ENCODE results near the gene ZNF138. TPM values are rescaled to one million over a fixed set of nuclear protein-coding genes. Genes with fewer than 3 reads are reported as not detected.
"Not testable (repeated sequence)": the region's sequence is repeated elsewhere in the genome, so short reads cannot be mapped to it uniquely, and the experiment has no call there.

The ZNF138 gene
- total RNA-seq, 1 donor from 2014 or later, result 5.7 TPM

DNA sequence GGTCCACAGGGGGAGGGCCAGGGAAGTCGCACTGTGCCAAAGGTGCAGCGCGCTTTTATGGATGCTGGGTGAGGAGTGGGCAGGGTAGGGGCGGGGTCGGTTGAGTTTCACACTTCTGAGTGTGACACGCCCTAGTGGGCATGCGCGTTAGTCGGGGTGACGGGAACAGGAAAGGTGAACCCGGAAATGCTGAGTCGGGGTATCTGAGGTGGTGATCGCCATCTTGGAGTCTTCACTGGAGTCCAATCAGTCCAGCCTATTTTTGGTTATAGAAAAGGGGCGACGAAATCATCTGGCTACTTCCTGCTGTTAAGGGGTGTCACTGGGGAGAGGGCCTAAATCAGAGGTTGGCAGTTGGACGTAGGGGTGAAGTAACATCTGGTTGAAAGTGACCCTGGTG lies 40.8 kb downstream of the ZNF138 start:
- Histone ChIP-seq H3K27me3 (ENCODE audit: control insufficient read depth in 3 of 3, insufficient read depth in 3 of 3, low read length in 3 of 3) (no peaks in the 10 kb centered on the region), H3K4me1 (ENCODE audit: control insufficient read depth in 3 of 3, insufficient read depth in 3 of 3, low read length in 3 of 3) (no peaks in the 10 kb centered on the region), H3K9me3 (ENCODE audit: control insufficient read depth in 3 of 3, low read length in 3 of 3) (no peaks in the 10 kb centered on the region), H3K36me3 (ENCODE audit: control insufficient read depth in 3 of 3, insufficient read depth in 3 of 3, low read length in 3 of 3) (peaks cover 0 to 4% (median 0%) of the 10 kb centered on the region in 3 donors), H3K27ac (ENCODE audit: low read depth, low read length) (no peak overlapping the region), H3K9ac (ENCODE audit: low read depth in 1 of 3, low read length in 3 of 3) (no peak overlapping the region), H3K4me3 (ENCODE audit: low read length in 3 of 3) (peak overlapping the region in 1 of 3 donors; percentile 32)

- H3K4me1 ChIP-seq (ENCODE audit: control insufficient read depth in 3 of 3, insufficient read depth in 3 of 3, low read length in 3 of 3); H3K9ac ChIP-seq (ENCODE audit: low read depth in 1 of 3, low read length in 3 of 3); H3K4me3 ChIP-seq (ENCODE audit: low read length in 3 of 3); H3K27ac ChIP-seq (ENCODE audit: low read depth, low read length); H3K9me3 ChIP-seq (ENCODE audit: control insufficient read depth in 3 of 3, low read length in 3 of 3); H3K36me3 ChIP-seq (ENCODE audit: control insufficient read depth in 3 of 3, insufficient read depth in 3 of 3, low read length in 3 of 3); H3K27me3 ChIP-seq (ENCODE audit: control insufficient read depth in 3 of 3, insufficient read depth in 3 of 3, low read length in 3 of 3): not testable (repeated sequence)
Observed at GRCh38 chr7:64835856-64836255, 41.6 kb downstream of the ZNF138 start.

DNA sequence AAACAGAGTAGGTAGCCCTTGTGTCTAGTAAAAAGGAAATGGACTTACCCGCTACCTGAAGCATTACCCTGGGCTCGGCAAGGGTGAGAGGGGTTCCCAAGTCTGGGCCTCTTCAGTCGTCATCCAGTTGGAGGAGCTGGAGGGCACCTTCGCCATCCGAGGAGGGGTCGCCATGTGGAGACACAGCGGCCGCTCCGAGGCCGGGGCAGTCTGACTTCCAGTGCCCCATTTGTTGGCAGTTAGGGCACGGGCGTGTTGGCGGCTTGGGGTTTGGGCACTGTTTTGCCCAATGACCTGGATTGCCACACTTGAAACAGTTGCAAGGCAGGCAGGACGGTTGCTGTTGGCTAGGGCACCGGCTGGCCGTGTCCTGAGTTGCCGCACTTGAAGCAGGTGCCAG lies 43.8 kb downstream of the ZNF138 start:
- H3K27ac ChIP-seq (ENCODE audit: low read depth, low read length); H3K4me1 ChIP-seq (ENCODE audit: control insufficient read depth in 3 of 3, insufficient read depth in 3 of 3, low read length in 3 of 3); H3K36me3 ChIP-seq (ENCODE audit: control insufficient read depth in 3 of 3, insufficient read depth in 3 of 3, low read length in 3 of 3); H3K4me3 ChIP-seq (ENCODE audit: low read length in 3 of 3); H3K27me3 ChIP-seq (ENCODE audit: control insufficient read depth in 3 of 3, insufficient read depth in 3 of 3, low read length in 3 of 3); H3K9ac ChIP-seq (ENCODE audit: low read depth in 1 of 3, low read length in 3 of 3); H3K9me3 ChIP-seq (ENCODE audit: control insufficient read depth in 3 of 3, low read length in 3 of 3): not testable (repeated sequence)

DNA sequence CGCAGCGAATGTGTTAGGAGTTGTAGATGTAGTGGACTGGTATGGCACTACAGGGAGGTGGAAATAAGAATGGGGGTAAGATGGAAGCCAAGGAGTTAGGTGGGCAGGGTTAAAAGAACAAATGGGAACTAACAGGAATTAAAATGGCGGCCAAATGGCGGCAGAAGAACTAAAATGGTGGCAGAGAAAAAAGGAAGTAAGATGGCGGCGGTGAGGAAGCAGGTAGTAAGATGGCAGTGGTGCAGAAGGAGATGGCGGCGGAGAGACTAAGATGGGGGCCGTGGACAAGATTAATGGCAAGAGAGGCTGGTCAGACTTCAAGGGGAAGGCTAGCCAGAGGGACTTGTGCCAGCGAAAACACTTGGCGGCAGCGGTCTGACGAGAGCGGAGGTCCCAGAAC lies 44.5 kb downstream of the ZNF138 start:
- no peaks in the 10 kb centered on the region for H3K36me3 ChIP-seq (ENCODE audit: control insufficient read depth in 3 of 3, insufficient read depth in 3 of 3, low read length in 3 of 3)
- H3K4me1 ChIP-seq (ENCODE audit: control insufficient read depth in 3 of 3, insufficient read depth in 3 of 3, low read length in 3 of 3), result no peaks in the 10 kb centered on the region
- H3K4me3 ChIP-seq (ENCODE audit: low read length in 3 of 3), result no peak overlapping the region
- H3K9ac ChIP-seq (ENCODE audit: low read depth in 1 of 3, low read length in 3 of 3), result no peak overlapping the region
- H3K27ac ChIP-seq (ENCODE audit: low read depth, low read length), result no peak overlapping the region
- H3K9me3 ChIP-seq (ENCODE audit: control insufficient read depth in 3 of 3, low read length in 3 of 3), result no peaks in the 10 kb centered on the region
- H3K27me3 ChIP-seq (ENCODE audit: control insufficient read depth in 3 of 3, insufficient read depth in 3 of 3, low read length in 3 of 3), result no peaks in the 10 kb centered on the region

GRCh38 chr7:64839910-64840309 lies 45.7 kb downstream of the ZNF138 start:
- Histone ChIP-seq H3K9me3 (ENCODE audit: control insufficient read depth in 3 of 3, low read length in 3 of 3) (no peaks in the 10 kb centered on the region), H3K36me3 (ENCODE audit: control insufficient read depth in 3 of 3, insufficient read depth in 3 of 3, low read length in 3 of 3) (no peaks in the 10 kb centered on the region), H3K9ac (ENCODE audit: low read depth in 1 of 3, low read length in 3 of 3) (no peak overlapping the region), H3K4me1 (ENCODE audit: control insufficient read depth in 3 of 3, insufficient read depth in 3 of 3, low read length in 3 of 3) (no peaks in the 10 kb centered on the region), H3K27ac (ENCODE audit: low read depth, low read length) (no peak overlapping the region), H3K27me3 (ENCODE audit: control insufficient read depth in 3 of 3, insufficient read depth in 3 of 3, low read length in 3 of 3) (no peaks in the 10 kb centered on the region), H3K4me3 (ENCODE audit: low read length in 3 of 3) (no peak overlapping the region)

GRCh38 chr7:64849250-64849923 lies 55.2 kb downstream of the ZNF138 start:
- Histone ChIP-seq H3K27me3 (ENCODE audit: control insufficient read depth in 3 of 3, insufficient read depth in 3 of 3, low read length in 3 of 3) (no peaks in the 10 kb centered on the region), H3K27ac (ENCODE audit: low read depth, low read length) (peak overlapping the region; percentile 16), H3K9ac (ENCODE audit: low read depth in 1 of 3, low read length in 3 of 3) (no peak overlapping the region), H3K9me3 (ENCODE audit: control insufficient read depth in 3 of 3, low read length in 3 of 3) (no peaks in the 10 kb centered on the region), H3K4me3 (ENCODE audit: low read length in 3 of 3) (peak overlapping the region; percentile 15 to 34 (median 33)), H3K4me1 (ENCODE audit: control insufficient read depth in 3 of 3, insufficient read depth in 3 of 3, low read length in 3 of 3) (peaks cover 3 to 5% (median 4%) of the 10 kb centered on the region in 3 donors), H3K36me3 (ENCODE audit: control insufficient read depth in 3 of 3, insufficient read depth in 3 of 3, low read length in 3 of 3) (no peaks in the 10 kb centered on the region)

DNA sequence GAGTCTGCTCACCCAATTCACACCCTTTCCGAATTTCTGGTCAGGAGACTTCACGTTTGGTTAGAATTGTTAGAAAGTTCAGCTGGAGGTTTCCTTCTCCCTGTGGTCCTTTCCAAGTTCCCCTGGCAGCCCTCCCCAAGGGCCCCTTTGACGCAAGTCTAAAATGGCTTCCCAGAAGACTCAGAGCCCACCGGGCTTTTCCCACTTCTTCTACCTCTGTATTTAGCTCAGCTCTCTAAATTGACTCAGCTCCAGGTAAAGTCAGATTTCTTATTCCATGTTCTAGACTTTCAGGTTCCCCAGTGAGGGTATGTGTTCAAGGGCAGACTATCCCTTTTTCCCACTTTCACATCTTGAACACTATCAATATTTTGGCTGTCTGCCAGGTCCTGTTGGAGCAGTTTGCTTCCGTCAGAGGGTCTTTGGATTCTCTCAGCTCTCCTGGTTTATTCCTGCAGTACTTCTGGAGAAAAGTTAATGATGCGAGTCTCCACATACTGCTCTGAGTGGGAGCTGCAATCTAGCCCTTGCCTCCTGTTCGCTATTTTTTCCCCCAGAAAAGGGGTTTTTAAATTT lies 55.8 kb downstream of the ZNF138 start:
- H3K9me3 ChIP-seq (ENCODE audit: control insufficient read depth in 3 of 3, low read length in 3 of 3), result no peaks in the 10 kb centered on the region
- peak overlapping the region; percentile 16 for H3K27ac ChIP-seq (ENCODE audit: low read depth, low read length)
- H3K4me1 ChIP-seq (ENCODE audit: control insufficient read depth in 3 of 3, insufficient read depth in 3 of 3, low read length in 3 of 3), result peaks cover 3 to 5% (median 4%) of the 10 kb centered on the region in 3 donors
- H3K36me3 ChIP-seq (ENCODE audit: control insufficient read depth in 3 of 3, insufficient read depth in 3 of 3, low read length in 3 of 3), result no peaks in the 10 kb centered on the region
- H3K4me3 ChIP-seq (ENCODE audit: low read length in 3 of 3), result peak overlapping the region; percentile 15 to 33 (median 33)
- H3K27me3 ChIP-seq (ENCODE audit: control insufficient read depth in 3 of 3, insufficient read depth in 3 of 3, low read length in 3 of 3), result no peaks in the 10 kb centered on the region
- no peak overlapping the region for H3K9ac ChIP-seq (ENCODE audit: low read depth in 1 of 3, low read length in 3 of 3)

DNA sequence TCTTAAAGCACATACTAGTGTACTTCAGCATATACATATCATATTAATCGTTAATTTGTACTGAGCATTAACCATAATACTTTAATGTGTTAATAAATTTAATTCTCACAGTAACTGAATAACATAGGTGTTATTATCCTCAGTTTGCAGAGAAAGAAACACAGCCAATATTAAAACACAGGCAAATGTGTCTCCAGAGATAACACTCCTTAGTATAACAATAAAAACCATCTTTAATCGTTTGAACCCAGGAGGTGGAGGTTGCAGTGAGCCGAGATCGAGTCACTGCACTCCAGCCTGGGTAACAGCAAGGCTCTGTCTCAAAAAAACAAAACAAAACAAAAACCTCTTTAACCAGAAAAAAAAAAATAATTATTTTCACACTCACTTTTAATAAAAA lies 59.5 kb downstream of the ZNF138 start:
- Histone ChIP-seq H3K27me3 (ENCODE audit: control insufficient read depth in 3 of 3, insufficient read depth in 3 of 3, low read length in 3 of 3) (no peaks in the 10 kb centered on the region), H3K9me3 (ENCODE audit: control insufficient read depth in 3 of 3, low read length in 3 of 3) (no peaks in the 10 kb centered on the region), H3K4me1 (ENCODE audit: control insufficient read depth in 3 of 3, insufficient read depth in 3 of 3, low read length in 3 of 3) (peaks cover 3 to 5% (median 4%) of the 10 kb centered on the region in 3 donors), H3K4me3 (ENCODE audit: low read length in 3 of 3) (no peak overlapping the region), H3K9ac (ENCODE audit: low read depth in 1 of 3, low read length in 3 of 3) (no peak overlapping the region), H3K36me3 (ENCODE audit: control insufficient read depth in 3 of 3, insufficient read depth in 3 of 3, low read length in 3 of 3) (no peaks in the 10 kb centered on the region), H3K27ac (ENCODE audit: low read depth, low read length) (no peak overlapping the region)

- Histone ChIP-seq H3K27ac (ENCODE audit: low read depth, low read length) (no peak overlapping the region), H3K36me3 (ENCODE audit: control insufficient read depth in 3 of 3, insufficient read depth in 3 of 3, low read length in 3 of 3) (no peaks in the 10 kb centered on the region), H3K9ac (ENCODE audit: low read depth in 1 of 3, low read length in 3 of 3) (no peak overlapping the region), H3K4me3 (ENCODE audit: low read length in 3 of 3) (no peak overlapping the region), H3K27me3 (ENCODE audit: control insufficient read depth in 3 of 3, insufficient read depth in 3 of 3, low read length in 3 of 3) (no peaks in the 10 kb centered on the region), H3K4me1 (ENCODE audit: control insufficient read depth in 3 of 3, insufficient read depth in 3 of 3, low read length in 3 of 3) (no peaks in the 10 kb centered on the region), H3K9me3 (ENCODE audit: control insufficient read depth in 3 of 3, low read length in 3 of 3) (no peaks in the 10 kb centered on the region)
Observed at GRCh38 chr7:64854969-64855368, 60.7 kb downstream of the ZNF138 start.

DNA sequence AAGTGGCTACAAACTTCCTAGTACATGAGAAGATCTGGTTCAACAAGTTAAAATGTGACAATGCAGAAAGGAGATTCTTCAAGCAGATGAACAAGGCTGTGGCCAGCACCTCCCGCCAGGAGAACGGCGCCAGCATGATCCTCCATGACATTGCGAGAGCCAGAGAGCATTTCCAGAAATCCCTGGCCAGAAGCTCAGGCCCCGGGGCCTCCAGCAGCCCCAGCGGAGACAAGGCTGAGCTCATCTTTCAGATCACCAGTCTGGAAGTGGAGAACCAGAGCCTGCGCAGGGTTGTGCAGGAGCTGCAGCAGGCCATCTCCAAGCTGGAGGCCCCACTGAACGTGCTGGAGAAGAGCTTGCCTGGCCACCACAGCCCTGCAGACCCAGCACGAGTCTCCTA lies 68.8 kb downstream of the ZNF138 start:
- H3K9me3 ChIP-seq (ENCODE audit: control insufficient read depth in 3 of 3, low read length in 3 of 3), result no peaks in the 10 kb centered on the region
- no peaks in the 10 kb centered on the region for H3K36me3 ChIP-seq (ENCODE audit: control insufficient read depth in 3 of 3, insufficient read depth in 3 of 3, low read length in 3 of 3)
- no peaks in the 10 kb centered on the region for H3K4me1 ChIP-seq (ENCODE audit: control insufficient read depth in 3 of 3, insufficient read depth in 3 of 3, low read length in 3 of 3)
- no peak overlapping the region for H3K27ac ChIP-seq (ENCODE audit: low read depth, low read length)
- H3K4me3 ChIP-seq (ENCODE audit: low read length in 3 of 3), result no peak overlapping the region
- no peak overlapping the region for H3K9ac ChIP-seq (ENCODE audit: low read depth in 1 of 3, low read length in 3 of 3)
- peaks cover 0 to 3% (median 0%) of the 10 kb centered on the region in 3 donors for H3K27me3 ChIP-seq (ENCODE audit: control insufficient read depth in 3 of 3, insufficient read depth in 3 of 3, low read length in 3 of 3)
